Esophagus muscularis mucosa (tissue), 4 donors: ENCODE measurements around the gene LINC00237. TPM values are rescaled to one million over a fixed set of nuclear protein-coding genes. Genes with fewer than 3 reads are reported as not detected.

Experiments used
- DNase-seq: peaks from one replicate; pipeline ENCODE4 v3.0.0-alpha.2; 2017; ENCODE audit errors: extremely low spot score
- H3K27ac ChIP-seq, 4 donors: fragments of 200-600 bp; sonication (generic); replicated peaks in 1 of 4; 1 replicate in 3 of 4; 2 replicates in 1 of 4; pipeline ENCODE4 v1.5.1; 2016 to 2019; ENCODE audit warnings: mild to moderate bottlenecking in 1 of 4
- H3K27me3 ChIP-seq, 4 donors: fragments of 200-600 bp; sonication (generic); one replicate each; pipeline versions ENCODE4 v1.5.1 to v1.6.0; 2016 to 2019
- H3K36me3 ChIP-seq, 4 donors: fragments of 200-600 bp; sonication (generic); one replicate each; pipeline ENCODE4 v1.5.1; 2016 to 2019
- H3K4me1 ChIP-seq, 4 donors: fragments of 200-600 bp; sonication (generic); one replicate each; pipeline ENCODE4 v1.5.1; 2016 to 2019
- H3K4me3 ChIP-seq, 4 donors: fragments of 200-600 bp; sonication (generic); 1 replicate in 2 of 4; 2 replicates in 2 of 4; pipeline ENCODE4 v1.5.1; 2016 to 2019; ENCODE audit warnings: mild to moderate bottlenecking in 4 of 4, moderate library complexity in 1 of 4
- H3K9me3 ChIP-seq, 4 donors: fragments of 200-600 bp; sonication (generic); 1 replicate in 3 of 4; 2 replicates in 1 of 4; pipeline ENCODE4 v1.5.1; 2016 to 2019
- EP300 ChIP-seq: sonication (generic); formaldehyde crosslinking; IDR thresholded peaks from one replicate; pipeline ENCODE4 v1.6.1; 2017; ENCODE audit warnings: antibody characterized with exemption
- POLR2A ChIP-seq: fragments of 450-650 bp; IDR thresholded peaks from one replicate; pipeline ENCODE4 v1.6.1; 2017; ENCODE audit warnings: antibody characterized with exemption, moderate library complexity, mild to moderate bottlenecking, low read depth
- POLR2AphosphoS5 ChIP-seq, 2 donors: sonication (generic); formaldehyde crosslinking; IDR thresholded peaks; one replicate each; pipeline ENCODE4 v1.6.1; 2017; ENCODE audit warnings: antibody characterized with exemption in 2 of 2
- WGBS: methylation state at CpG from one replicate; pipeline ENCODE4 v1.1.5; 2018; 5-methylcytosine and 5-hydroxymethylcytosine counted together
- intact Hi-C: fragments of 100-400 bp; cut with DNase I; formaldehyde crosslinking; loops from one replicate; pipeline ENCODE4 v1.15.1; 2023
- total RNA-seq, 4 donors: library from RNA; depleted of rRNA; stranded (reverse); fragments of >200 nt; gene quantifications; one replicate each; pipeline versions ENCODE4 v1.1.0 to v1.2.1, GENCODE V29; 2016
- TF ChIP-seq, protein P1 (sequence below), 3 experiments: fragments of 200-600 bp in 2 of 3; fragments of 450-650 bp in 1 of 3; sonication (generic) in 2 of 3; IDR thresholded peaks; one replicate each; pipeline ENCODE4 v1.5.1; 2017 to 2019; ENCODE audit warnings: antibody characterized with exemption in 3 of 3, mild to moderate bottlenecking in 2 of 3, moderate library complexity in 1 of 3

The LINC00237 gene
- total RNA-seq, 4 donors from 2014 or later = not detected

DNA sequence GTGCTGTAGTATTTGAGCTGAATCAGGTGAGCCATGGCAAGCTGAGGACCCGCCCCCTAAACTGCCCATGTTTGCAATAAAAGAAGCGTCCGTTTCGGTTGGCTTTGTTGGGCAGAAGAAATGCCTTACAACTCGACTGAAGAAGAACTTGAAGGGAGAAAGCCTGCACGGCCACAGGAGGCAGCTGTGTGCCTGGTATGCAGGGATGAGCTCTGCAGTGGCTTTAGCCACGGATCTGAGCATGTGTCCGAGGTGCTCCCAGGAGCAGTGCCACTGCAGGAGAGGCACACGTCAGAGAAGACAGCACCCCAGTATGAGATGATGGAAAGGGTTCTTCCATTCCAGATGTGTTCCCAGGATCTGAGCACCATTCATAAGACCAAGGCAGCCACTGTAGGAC, 43.2 kb upstream of the LINC00237 start:
- no peaks in the 10 kb centered on the region for H3K9me3 ChIP-seq
- peaks cover 0 to 38% (median 2%) of the 10 kb centered on the region in 4 donors for H3K36me3 ChIP-seq
- no peak for DNase-seq
- intact Hi-C loops = no loop called here
- no peaks in the 10 kb centered on the region for H3K4me1 ChIP-seq
- TF ChIP-seq POLR2A = no peak
- no peak for TF ChIP-seq POLR2AphosphoS5 (IDR thresholded peaks at IDR 0.05)
- TF ChIP-seq EP300 = no peak
- TF ChIP-seq, protein P1, sequence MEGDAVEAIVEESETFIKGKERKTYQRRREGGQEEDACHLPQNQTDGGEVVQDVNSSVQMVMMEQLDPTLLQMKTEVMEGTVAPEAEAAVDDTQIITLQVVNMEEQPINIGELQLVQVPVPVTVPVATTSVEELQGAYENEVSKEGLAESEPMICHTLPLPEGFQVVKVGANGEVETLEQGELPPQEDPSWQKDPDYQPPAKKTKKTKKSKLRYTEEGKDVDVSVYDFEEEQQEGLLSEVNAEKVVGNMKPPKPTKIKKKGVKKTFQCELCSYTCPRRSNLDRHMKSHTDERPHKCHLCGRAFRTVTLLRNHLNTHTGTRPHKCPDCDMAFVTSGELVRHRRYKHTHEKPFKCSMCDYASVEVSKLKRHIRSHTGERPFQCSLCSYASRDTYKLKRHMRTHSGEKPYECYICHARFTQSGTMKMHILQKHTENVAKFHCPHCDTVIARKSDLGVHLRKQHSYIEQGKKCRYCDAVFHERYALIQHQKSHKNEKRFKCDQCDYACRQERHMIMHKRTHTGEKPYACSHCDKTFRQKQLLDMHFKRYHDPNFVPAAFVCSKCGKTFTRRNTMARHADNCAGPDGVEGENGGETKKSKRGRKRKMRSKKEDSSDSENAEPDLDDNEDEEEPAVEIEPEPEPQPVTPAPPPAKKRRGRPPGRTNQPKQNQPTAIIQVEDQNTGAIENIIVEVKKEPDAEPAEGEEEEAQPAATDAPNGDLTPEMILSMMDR (IDR thresholded peaks at IDR 0.05) = no peak
- H3K27ac ChIP-seq = no peak overlapping the region
- WGBS = 85% methylated on average over 9 of the region's 9 CpGs
- H3K27me3 ChIP-seq = no peaks in the 10 kb centered on the region
- H3K4me3 ChIP-seq = no peak overlapping the region

GRCh38 chr20:21147593-21147992, 41.4 kb upstream of the LINC00237 start:
- H3K27ac ChIP-seq = no peak overlapping the region
- no peaks in the 10 kb centered on the region for H3K27me3 ChIP-seq
- H3K36me3 ChIP-seq = peaks cover 0 to 38% (median 2%) of the 10 kb centered on the region in 4 donors
- intact Hi-C loops = no loop called here
- no peak for DNase-seq
- no peaks in the 10 kb centered on the region for H3K4me1 ChIP-seq
- H3K4me3 ChIP-seq = no peak overlapping the region
- 100% methylated on average over 1 of the region's 1 CpG for WGBS
- no peaks in the 10 kb centered on the region for H3K9me3 ChIP-seq
- TF ChIP-seq EP300 (no peak), POLR2AphosphoS5 (IDR thresholded peaks at IDR 0.05) (no peak), POLR2A (no peak)
- TF ChIP-seq, protein P1 (IDR thresholded peaks at IDR 0.05) = no peak

DNA sequence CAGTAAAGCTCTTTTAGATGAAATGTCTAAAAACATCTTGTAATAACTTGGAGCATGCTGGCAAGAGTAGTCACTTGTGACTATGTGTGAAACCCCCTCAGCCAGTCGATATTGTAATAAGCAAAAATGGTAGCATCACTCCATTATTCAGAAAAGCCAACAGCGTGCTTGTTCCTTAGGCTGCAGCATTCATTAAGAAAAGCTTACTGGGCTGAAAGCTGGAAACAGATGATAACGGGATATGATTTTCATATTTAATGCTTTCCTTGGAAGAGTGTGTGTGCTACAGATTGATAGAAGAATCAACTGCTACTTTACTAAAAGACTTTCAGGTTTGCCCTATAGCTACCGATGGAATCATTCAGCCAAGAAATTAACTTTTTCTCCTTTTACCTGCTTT, 40.1 kb upstream of the LINC00237 start:
- H3K4me3 ChIP-seq = no peak overlapping the region
- intact Hi-C loops = no loop called here
- WGBS = 92% methylated on average over 4 of the region's 4 CpGs

GRCh38 chr20:21145424-21145823, 39.3 kb upstream of the LINC00237 start:
- Histone ChIP-seq H3K27ac (no peak overlapping the region), H3K9me3 (no peaks in the 10 kb centered on the region), H3K4me1 (no peaks in the 10 kb centered on the region), H3K4me3 (no peak overlapping the region), H3K27me3 (no peaks in the 10 kb centered on the region), H3K36me3 (peaks cover 0 to 44% (median 10%) of the 10 kb centered on the region in 4 donors)
- TF ChIP-seq POLR2AphosphoS5 (IDR thresholded peaks at IDR 0.05) (no peak), EP300 (no peak), POLR2A (no peak)
- TF ChIP-seq, protein P1 (IDR thresholded peaks at IDR 0.05) = no peak
- intact Hi-C loops = no loop called here
- no peak for DNase-seq
- WGBS = 77% methylated on average over 3 of the region's 3 CpGs

More for the DNA sequence above, 40.1 kb upstream of the LINC00237 start:
- Histone ChIP-seq H3K9me3 (no peaks in the 10 kb centered on the region), H3K27me3 (no peaks in the 10 kb centered on the region), H3K36me3 (peaks cover 0 to 45% (median 5%) of the 10 kb centered on the region in 4 donors), H3K27ac (no peak overlapping the region), H3K4me1 (no peaks in the 10 kb centered on the region)
- DNase-seq = no peak
- TF ChIP-seq EP300 (no peak), POLR2AphosphoS5 (IDR thresholded peaks at IDR 0.05) (no peak), POLR2A (no peak)
- TF ChIP-seq, protein P1 (IDR thresholded peaks at IDR 0.05) = no peak

DNA sequence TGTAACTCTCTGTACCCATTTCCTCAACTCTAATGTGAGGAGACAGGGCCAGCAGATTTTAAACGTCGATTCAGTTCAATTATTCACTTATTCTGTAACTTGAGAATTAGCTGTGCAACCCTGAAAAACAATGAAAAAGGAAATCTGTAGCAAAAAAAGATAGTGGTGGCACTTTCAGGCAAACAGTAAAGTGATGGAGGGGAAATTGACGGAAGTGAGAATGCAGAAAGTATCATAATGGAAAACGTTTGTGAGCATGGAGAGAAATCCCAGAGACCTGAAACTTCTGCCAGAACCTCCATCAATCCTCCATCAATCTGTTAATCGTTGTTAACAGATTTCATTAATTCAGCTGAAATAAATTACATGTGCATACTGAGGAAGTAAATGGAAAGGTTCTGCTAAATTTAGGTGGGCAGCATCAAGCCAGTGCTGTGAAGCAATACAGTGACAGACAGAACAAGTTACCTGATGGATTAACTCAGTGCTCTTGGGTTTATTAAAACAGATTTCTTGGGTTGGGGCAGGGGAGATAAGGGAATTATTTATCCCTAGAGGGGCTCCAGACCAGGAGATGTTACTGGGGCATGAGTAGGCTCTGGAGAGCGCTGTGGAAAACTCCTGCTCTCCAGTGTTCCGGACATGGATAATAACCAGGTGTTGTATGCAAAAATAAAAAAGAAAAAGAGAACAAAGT, 37.2 kb upstream of the LINC00237 start:
- Histone ChIP-seq H3K27me3 (no peaks in the 10 kb centered on the region), H3K36me3 (peaks cover 0 to 40% (median 13%) of the 10 kb centered on the region in 4 donors), H3K9me3 (no peaks in the 10 kb centered on the region), H3K4me1 (no peaks in the 10 kb centered on the region), H3K4me3 (no peak overlapping the region), H3K27ac (no peak overlapping the region)
- TF ChIP-seq EP300 (no peak), POLR2AphosphoS5 (IDR thresholded peaks at IDR 0.05) (no peak), POLR2A (no peak)
- TF ChIP-seq, protein P1 (IDR thresholded peaks at IDR 0.05) = no peak
- intact Hi-C loops = no loop called here
- DNase-seq = no peak
- WGBS = 75% methylated on average over 7 of the region's 7 CpGs
